Measurements from ENCODE around the gene EGLN2. TPM values are rescaled to one million over a fixed set of nuclear protein-coding genes. Genes with fewer than 3 reads are reported as not detected.
A peak's percentile ranks its signal among the peaks of the same experiment; 100 is the strongest.
"Not testable (repeated sequence)": the region's sequence is repeated elsewhere in the genome, so short reads cannot be mapped to it uniquely, and the experiment has no call there.

The EGLN2 gene
- polyA plus RNA-seq, 1 donor from 2014 or later, result 181 TPM

DNA sequence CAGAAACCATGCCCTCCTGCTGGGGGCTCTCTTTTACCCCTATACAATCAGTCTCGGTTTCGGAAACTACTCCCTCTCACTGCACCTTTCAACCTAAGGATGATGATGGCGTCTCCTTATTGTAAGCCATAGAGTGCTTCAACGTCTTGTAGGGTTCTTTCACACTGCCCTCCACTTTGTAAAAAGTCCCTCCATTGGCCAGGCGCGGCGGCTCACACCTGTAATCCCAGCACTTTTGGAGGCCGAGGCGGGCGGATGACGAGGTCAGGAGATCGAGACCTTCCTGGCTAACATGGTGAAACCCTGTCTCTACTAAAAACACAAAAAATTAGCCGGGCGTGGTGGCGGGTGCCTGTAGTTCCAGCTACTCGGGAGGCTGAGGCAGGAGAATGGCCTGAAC lies 31.8 kb downstream of the EGLN2 start:
- not testable (repeated sequence) for H3K4me1 Mint-ChIP-seq, H3K27ac Mint-ChIP-seq, H3K27me3 Mint-ChIP-seq

DNA sequence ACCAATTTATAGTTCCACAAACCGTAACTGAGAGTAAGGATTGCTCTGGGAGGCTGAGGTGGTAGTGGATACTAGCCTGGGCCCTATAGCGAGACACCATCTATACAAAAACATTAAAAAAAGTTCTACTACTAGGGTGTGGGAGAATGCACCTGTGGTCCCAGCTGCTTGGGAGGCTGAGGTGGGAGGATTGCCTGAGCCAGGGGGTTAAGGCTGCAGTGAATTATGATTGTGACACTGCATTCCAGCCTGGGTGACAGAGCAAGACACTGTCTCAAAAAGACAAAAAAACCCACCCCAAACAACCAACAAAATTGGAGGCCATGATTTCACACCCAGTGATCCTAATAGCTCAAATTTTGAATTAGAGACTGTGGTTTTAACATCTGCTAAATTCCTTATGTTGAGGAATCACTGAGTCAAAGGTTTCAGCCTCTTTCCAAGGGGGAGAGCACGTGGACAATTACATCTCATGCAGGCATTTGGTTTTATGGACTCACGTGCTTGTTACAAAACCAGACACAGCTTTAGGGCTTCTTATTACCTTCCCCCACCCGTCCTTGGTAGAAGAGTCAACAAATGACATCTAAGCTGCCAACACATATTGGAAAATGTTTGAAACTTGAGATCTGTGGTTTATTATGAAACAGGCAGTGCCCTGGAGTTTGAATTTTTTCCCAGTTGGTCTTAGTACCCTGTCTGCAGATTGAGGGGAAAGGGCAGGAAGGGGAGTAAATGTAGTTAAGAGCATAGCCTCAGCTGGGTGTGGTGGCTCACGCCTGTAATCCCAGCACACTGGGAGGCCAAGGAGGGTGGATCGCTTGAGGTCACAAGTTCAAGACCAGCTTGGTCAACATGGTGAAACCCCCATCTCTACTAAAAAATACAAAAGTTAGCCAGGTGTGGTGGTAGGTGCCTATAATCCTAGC lies 32.8 kb downstream of the EGLN2 start:
- Mint-ChIP-seq H3K27me3 (no peaks in the 10 kb centered on the region), H3K4me3 (no peak overlapping the region), H3K27ac (no peak overlapping the region), H3K4me1 (peaks cover 0 to 2% (median 0%) of the 10 kb centered on the region in 3 donors), H3K9me3 (peaks cover 0 to 4% (median 3%) of the 10 kb centered on the region in 3 donors), H3K36me3 (peaks cover 21% of the 10 kb centered on the region)

More for the DNA sequence above, 31.8 kb downstream of the EGLN2 start:
- not testable (repeated sequence) for H3K9me3 Mint-ChIP-seq, H3K4me3 Mint-ChIP-seq
- H3K36me3 Mint-ChIP-seq, result peaks cover 22% of the 10 kb centered on the region

DNA sequence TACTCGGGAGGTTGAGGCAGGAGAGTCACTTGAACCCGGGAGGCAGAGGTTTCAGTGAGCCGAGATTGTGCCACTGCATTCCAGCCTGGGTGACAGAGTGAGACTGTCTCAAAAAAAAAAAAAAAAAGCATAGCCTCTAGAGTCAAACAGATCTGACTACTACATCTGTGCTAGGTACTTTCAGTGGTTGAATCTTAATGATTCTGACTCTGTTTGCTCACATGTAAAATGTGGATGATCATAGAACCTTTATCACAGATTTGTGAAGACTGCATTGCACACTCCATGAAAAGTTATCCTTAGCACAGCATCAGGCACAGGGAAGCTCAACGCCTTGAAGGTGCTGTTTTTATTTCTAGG lies 33.4 kb downstream of the EGLN2 start:
- not testable (repeated sequence) for H3K27me3 Mint-ChIP-seq, H3K9me3 Mint-ChIP-seq, H3K4me1 Mint-ChIP-seq, H3K4me3 Mint-ChIP-seq, H3K27ac Mint-ChIP-seq
- peaks cover 15% of the 10 kb centered on the region for H3K36me3 Mint-ChIP-seq

DNA sequence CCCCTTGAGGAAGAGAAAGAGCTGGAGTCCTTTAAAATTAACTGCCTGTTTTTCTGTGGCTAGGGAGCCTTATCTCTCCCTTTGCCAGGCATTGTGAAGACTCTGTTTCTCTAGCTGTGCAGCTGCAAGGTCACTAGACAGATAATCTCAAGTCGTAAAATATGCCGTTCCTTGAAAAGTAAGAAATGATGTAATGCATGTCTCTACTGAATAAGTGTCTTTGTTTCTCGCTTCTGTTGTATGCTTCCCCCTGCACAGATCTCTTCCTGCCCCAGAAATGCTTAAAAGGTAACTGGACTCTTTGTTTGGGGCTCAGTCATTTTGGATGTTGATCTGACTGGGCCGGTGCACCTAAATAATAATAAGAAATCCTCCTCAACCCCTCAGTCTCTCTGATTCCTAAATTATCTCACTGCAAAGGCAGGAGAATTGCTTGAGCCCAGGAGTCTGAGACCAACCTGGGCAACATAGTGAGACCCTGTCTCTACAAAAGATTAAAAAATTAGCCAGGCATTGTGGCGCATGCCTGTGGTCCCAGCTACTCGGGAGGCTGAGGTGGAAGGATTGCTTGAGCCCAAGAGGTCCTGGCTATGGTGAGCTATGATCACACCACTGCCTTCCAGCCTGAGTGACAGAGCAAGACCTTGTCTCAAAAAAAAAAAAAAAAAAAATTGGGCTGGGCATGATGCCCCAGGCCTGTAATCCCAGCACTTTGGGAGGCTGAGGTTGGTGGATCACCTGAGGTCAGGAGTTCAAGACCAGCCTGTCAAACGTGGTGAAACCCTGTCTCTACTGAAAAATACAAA lies 34.9 kb downstream of the EGLN2 start:
- peak overlapping the region in 1 of 3 donors; percentile 81 for H3K27ac Mint-ChIP-seq
- not testable (repeated sequence) for H3K36me3 Mint-ChIP-seq, H3K27me3 Mint-ChIP-seq, H3K9me3 Mint-ChIP-seq, H3K4me1 Mint-ChIP-seq, H3K4me3 Mint-ChIP-seq

DNA sequence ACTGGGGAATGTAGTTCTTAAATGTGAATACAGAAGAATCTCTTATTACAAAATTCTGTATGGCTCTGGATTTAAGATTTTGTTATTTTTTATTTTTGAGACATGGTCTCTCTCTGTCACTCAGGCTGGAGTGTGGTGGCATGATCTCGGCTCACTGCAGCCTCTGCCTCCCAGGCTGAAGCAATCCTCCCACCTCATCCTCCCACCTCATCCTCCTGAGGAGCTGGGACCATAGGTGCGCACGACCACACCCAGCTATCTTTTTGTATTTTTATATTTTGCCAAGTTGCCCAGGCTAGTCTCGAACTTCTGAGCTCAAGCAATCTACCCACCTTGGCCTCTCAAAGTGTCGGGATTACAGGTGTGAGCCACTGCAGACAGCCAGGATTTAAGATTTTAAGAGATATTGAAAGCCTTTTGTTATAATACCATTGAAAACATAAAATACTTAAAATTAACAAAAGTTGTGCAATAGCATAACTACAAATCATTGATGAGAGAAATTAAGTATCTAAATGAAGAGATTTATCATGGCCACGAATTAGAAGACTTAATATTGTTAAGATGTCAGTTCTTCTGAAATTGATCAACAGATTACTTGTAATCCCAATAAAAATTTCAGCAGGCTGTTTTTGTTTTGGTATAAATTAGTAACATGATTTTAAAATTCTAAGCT lies 37.9 kb downstream of the EGLN2 start:
- no peak overlapping the region for H3K27ac Mint-ChIP-seq
- H3K9me3 Mint-ChIP-seq, result peaks cover 0 to 2% (median 0%) of the 10 kb centered on the region in 3 donors
- no peak overlapping the region for H3K4me3 Mint-ChIP-seq
- H3K36me3 Mint-ChIP-seq, result no peaks in the 10 kb centered on the region
- H3K27me3 Mint-ChIP-seq, result peaks cover 2% of the 10 kb centered on the region
- no peaks in the 10 kb centered on the region for H3K4me1 Mint-ChIP-seq

DNA sequence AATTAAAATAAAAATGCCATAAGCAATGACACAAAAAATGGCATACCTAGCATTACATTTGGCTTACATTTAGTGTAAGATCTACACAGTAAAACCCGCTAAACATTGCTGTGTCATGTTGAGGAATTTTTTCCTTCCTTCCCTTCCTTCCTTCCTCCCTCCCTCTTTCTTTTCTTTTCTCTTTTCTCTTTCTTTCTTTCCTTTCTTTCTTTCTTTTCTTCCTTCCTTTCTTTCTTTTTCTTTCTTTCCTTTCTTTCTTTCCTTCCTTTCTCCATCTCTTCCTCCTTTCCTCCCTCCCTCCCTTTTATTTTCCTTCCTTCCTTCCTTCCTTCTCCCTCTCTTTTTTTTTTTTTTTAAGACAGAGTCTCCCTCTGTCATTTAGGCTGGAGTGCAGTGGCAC lies 39.5 kb downstream of the EGLN2 start:
- not testable (repeated sequence) for H3K27ac Mint-ChIP-seq, H3K36me3 Mint-ChIP-seq, H3K4me1 Mint-ChIP-seq

DNA sequence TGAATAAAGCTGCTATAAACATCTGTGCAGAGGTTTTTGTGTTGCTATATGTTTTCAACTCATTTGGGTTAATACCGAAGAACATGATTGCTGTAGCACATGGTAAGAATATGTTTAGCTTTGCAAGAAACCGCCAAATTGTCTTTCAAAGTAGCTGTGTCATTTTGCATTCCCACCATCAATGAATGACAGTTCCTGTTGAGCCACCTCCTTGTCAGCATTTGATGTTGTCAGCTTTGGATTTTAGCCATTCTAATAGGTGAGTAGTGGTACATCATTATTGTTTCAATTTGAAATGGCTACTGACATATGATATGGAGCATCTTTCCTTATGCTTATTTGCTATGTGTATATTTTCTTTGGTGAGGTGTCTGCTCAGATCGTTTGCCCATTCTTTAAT lies 43.0 kb downstream of the EGLN2 start:
- not testable (repeated sequence) for H3K27ac Mint-ChIP-seq, H3K36me3 Mint-ChIP-seq, H3K27me3 Mint-ChIP-seq, H3K9me3 Mint-ChIP-seq, H3K4me3 Mint-ChIP-seq, H3K4me1 Mint-ChIP-seq

More for the DNA sequence above, 39.5 kb downstream of the EGLN2 start:
- H3K9me3 Mint-ChIP-seq, H3K4me3 Mint-ChIP-seq, H3K27me3 Mint-ChIP-seq: not testable (repeated sequence)

DNA sequence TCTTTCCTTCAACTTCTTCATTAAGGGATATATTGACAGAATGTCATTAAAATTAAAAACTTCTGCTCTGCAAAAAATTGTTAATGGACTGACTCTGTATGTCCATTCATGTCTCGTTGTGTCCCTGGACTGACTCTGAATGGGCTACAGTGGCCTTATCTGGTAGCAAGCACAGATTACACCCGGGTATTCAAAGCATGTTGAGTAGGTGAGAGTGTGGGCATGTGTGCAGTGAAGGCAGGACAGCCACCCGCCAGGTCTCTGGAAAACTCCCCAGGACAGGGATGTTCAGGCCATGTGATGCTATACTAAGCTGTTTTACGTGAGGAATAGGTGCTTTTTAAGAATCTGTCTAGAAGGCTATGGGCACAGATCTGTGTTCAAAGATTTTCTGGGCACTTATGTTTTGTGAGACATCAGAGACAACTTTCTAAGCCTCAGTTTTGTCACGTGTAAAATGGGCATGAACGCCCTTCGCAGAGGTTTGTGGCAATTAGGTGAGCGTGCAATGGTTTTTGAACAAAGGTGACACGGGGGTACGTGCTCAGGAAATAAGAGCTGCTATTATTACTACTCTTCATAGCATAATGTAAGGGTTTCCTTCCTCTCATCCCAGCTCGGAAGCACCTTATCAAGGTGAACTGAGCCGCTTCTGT lies 44.1 kb downstream of the EGLN2 start:
- H3K9me3 Mint-ChIP-seq, H3K36me3 Mint-ChIP-seq, H3K4me1 Mint-ChIP-seq: not testable (repeated sequence)
- H3K4me3 Mint-ChIP-seq, result peak overlapping the region; percentile 58 to 95 (median 82)
- H3K27me3 Mint-ChIP-seq, result peaks cover 16% of the 10 kb centered on the region
- H3K27ac Mint-ChIP-seq, result peak overlapping the region in 2 of 3 donors; percentile 73 to 78

DNA sequence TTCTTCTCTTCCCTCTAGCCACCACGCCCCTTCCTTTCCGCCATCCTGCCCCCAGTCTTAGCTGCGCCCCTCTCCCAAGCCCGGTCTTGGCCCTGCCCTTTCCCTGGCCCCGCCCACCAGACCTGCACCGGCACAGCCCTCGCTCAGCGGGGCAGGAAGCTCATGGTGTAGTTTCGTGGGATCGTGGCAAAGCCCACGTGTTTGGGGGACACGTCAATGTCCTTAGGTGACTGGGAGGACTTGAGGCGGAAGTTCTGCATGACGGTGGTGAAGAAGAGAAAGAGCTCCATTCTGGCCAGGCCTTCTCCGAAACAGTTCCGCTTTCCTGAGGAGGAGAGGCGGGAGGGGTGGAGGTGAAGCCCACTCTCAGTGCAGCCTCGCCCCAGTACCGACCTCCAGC lies 44.7 kb downstream of the EGLN2 start:
- not testable (repeated sequence) for H3K9me3 Mint-ChIP-seq, H3K36me3 Mint-ChIP-seq, H3K4me1 Mint-ChIP-seq
- peak overlapping the region in 2 of 3 donors; percentile 73 to 78 for H3K27ac Mint-ChIP-seq
- H3K4me3 Mint-ChIP-seq, result peak overlapping the region; percentile 58 to 95 (median 82)
- peaks cover 20% of the 10 kb centered on the region for H3K27me3 Mint-ChIP-seq

DNA sequence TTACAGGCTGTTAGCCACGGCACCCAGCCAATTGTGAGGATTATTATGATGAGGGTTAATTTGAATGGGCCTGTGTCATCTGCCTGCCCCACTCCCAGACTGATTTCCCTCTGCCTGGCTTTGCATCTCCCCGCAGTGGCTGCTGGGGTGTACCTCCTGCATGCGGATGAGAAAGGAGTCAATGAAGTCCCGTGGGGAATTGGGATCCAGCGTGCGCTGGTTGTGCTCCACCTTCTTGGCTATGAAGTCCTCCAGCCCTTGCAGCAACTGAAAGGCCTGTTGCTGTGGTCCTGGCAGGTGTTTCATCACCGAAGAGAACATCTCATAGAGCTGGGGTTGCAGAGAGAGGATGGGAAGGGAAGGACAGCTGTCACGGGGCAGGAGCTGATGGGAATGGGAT lies 47.7 kb downstream of the EGLN2 start:
- H3K4me1 Mint-ChIP-seq, H3K36me3 Mint-ChIP-seq, H3K9me3 Mint-ChIP-seq, H3K27ac Mint-ChIP-seq: not testable (repeated sequence)
- H3K27me3 Mint-ChIP-seq, result peaks cover 26% of the 10 kb centered on the region
- peak overlapping the region in 1 of 4 donors; percentile 39 for H3K4me3 Mint-ChIP-seq

DNA sequence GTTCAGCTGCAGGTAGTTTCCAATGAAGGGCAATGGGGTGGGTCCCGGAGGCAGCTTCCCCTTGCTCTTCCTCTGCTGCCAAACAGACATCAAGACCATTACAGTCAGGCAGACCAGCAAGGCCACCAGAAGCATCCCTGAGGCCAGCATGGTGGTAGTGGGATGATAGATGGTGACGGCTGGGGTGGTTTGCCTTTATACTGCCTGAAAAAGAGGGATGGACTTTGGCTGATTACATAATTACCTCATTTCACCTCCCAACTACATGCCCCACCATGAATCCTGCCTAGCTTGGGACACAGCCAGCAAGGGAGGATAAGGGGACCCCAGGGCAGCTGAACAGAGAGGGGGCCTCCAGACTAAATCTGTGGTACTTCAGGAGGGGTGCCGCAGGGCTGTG lies 51.3 kb downstream of the EGLN2 start, which contains the start of gene CYP2A6:
TSS of gene CYP2A6 (minus strand) at position 171 of the 400 bp plus-strand sequence. CDS start at position 150, 21 bp downstream.
- H3K9me3 Mint-ChIP-seq, result not testable (repeated sequence)
- peak within 1 kb of the TSS in 1 of 3 donors; percentile 0 for H3K27ac Mint-ChIP-seq

DNA sequence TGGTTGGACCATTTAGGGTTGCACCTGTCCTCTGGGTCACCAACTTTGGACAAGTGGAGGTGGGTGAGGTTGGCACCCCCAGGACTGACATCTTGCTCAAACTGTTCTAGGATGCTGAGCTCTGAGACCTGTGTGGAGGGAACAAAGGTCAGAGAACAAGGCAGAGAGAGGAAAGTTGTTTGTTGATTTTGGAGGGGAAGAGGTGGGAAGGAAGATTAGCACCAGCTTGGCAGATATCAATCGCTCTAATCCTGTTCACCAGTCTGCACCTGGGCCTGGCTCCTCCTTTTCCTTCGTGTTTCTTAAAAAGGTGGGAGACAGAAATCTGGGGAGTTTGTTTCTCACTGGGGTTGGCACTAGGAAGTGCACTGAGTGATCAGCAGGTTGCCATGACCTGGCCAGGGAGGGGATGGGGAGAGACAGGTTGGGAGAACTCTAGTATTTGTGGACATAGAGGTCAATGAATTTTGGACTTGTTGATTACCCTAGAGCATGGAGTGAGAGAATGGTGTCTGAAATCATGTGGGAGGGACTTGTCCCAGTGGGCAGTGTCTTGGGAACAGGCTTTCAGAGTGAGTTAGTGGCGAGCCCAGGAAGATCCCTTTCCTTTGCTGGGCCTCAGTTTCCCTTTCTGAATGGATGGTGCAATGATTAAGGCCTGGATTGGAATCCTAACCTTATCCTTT lies 53.6 kb downstream of the EGLN2 start:
- H3K36me3 Mint-ChIP-seq, H3K9me3 Mint-ChIP-seq, H3K4me1 Mint-ChIP-seq, H3K4me3 Mint-ChIP-seq, H3K27ac Mint-ChIP-seq: not testable (repeated sequence)
- peaks cover 18% of the 10 kb centered on the region for H3K27me3 Mint-ChIP-seq

More for the DNA sequence above, 51.3 kb downstream of the EGLN2 start, which contains the start of gene CYP2A6:
- H3K36me3 Mint-ChIP-seq, H3K4me1 Mint-ChIP-seq: not testable (repeated sequence)
- Mint-ChIP-seq H3K4me3 (peak within 1 kb of the TSS in 1 of 4 donors; percentile 71), H3K27me3 (peaks cover 22% of the 10 kb centered on the region)
